ENCODE results near the gene FXR2. TPM values are rescaled to one million over a fixed set of nuclear protein-coding genes. Genes with fewer than 3 reads are reported as not detected.
A peak's percentile ranks its signal among the peaks of the same experiment; 100 is the strongest.

The FXR2 gene
- 10 to 100 TPM; 29.7 to 36.8 TPM for total RNA-seq

GRCh38 chr17:7614425-7615264 lies at the start of gene FXR2:
TSS of gene FXR2 (minus strand) at chr17:7614897. CDS start at chr17:7614532, 365 bp downstream.
- Mint-ChIP-seq H3K4me3 (peak within 1 kb of the TSS; percentile 83), H3K27me3 (ENCODE audit: low read depth) (no peaks in the 10 kb centered on the region), H3K4me1 (ENCODE audit: low read depth) (peaks cover 32% of the 10 kb centered on the region), H3K36me3 (ENCODE audit: low read depth) (peaks cover 2% of the 10 kb centered on the region), H3K27ac (peak within 1 kb of the TSS; percentile 84), H3K9me3 (no peaks in the 10 kb centered on the region)
- CTCF ChIA-PET: interaction anchor here (0.6 to 2.7 kb wide), 10 partner anchors 13 to 259 kb away, joined by 3 to 9 read pairs (median 5); partner anchors contain the start of genes MPDU1, SAT2, SHBG and SOX15
- DNase-seq: peak; percentile 100
- intact Hi-C loops (cut with micrococcal nuclease): loop anchor here (1.0 to 10.0 kb wide), 15 partner anchors 13 to 540 kb away; partner anchors contain the start of genes ATP1B2, CD68, EIF5A and MPDU1

GRCh38 chr17:7656958-7657609 lies 42.4 kb upstream of the FXR2 start:
- Mint-ChIP-seq H3K27me3 (ENCODE audit: low read depth) (peaks cover 6% of the 10 kb centered on the region), H3K4me1 (ENCODE audit: low read depth) (peaks cover under 1% of the 10 kb centered on the region), H3K4me3 (no peak overlapping the region), H3K27ac (no peak overlapping the region), H3K9me3 (no peaks in the 10 kb centered on the region), H3K36me3 (ENCODE audit: low read depth) (no peaks in the 10 kb centered on the region)
- CTCF ChIA-PET: interaction anchor here (0.6 to 2.4 kb wide), 3 partner anchors 17 to 57 kb away, joined by 3 to 9 read pairs (median 3); no protein-coding TSS in a partner anchor
- intact Hi-C loops (cut with micrococcal nuclease): no loop called here
- no peak for DNase-seq

GRCh38 chr17:7655541-7655840 lies 40.8 kb upstream of the FXR2 start:
- no peak overlapping the region for H3K4me3 Mint-ChIP-seq
- intact Hi-C loops (cut with micrococcal nuclease): no loop called here
- peaks cover 15% of the 10 kb centered on the region for H3K27me3 Mint-ChIP-seq (ENCODE audit: low read depth)
- H3K9me3 Mint-ChIP-seq: no peaks in the 10 kb centered on the region
- no peaks in the 10 kb centered on the region for H3K36me3 Mint-ChIP-seq (ENCODE audit: low read depth)
- CTCF ChIA-PET: interaction anchor here (0.6 to 2.4 kb wide), 2 partner anchors 23 to 75 kb away, joined by 4 to 9 read pairs; no protein-coding TSS in a partner anchor
- H3K4me1 Mint-ChIP-seq (ENCODE audit: low read depth): peaks cover 10% of the 10 kb centered on the region
- no peak overlapping the region for H3K27ac Mint-ChIP-seq
- no peak for DNase-seq

GRCh38 chr17:7654832-7655540 lies 40.3 kb upstream of the FXR2 start:
- intact Hi-C loops (cut with micrococcal nuclease): loop anchor here (5.0 kb wide), 1 partner anchor 62 kb away; the partner anchor contains the start of gene DNAH2
- Mint-ChIP-seq H3K4me1 (ENCODE audit: low read depth) (peaks cover 15% of the 10 kb centered on the region), H3K27ac (no peak overlapping the region), H3K4me3 (no peak overlapping the region), H3K27me3 (ENCODE audit: low read depth) (peaks cover 20% of the 10 kb centered on the region), H3K36me3 (ENCODE audit: low read depth) (no peaks in the 10 kb centered on the region), H3K9me3 (no peaks in the 10 kb centered on the region)
- CTCF ChIA-PET: interaction anchor here (0.6 to 2.4 kb wide), 2 partner anchors 22 to 76 kb away, joined by 4 to 9 read pairs; no protein-coding TSS in a partner anchor
- DNase-seq: no peak

- no peak for DNase-seq
- intact Hi-C loops (cut with micrococcal nuclease): loop anchor here (5.0 kb wide), 1 partner anchor 65 kb away; the partner anchor contains the start of gene DNAH2
- H3K4me3 Mint-ChIP-seq: no peak overlapping the region
- H3K27me3 Mint-ChIP-seq (ENCODE audit: low read depth): peaks cover 22% of the 10 kb centered on the region
- CTCF ChIA-PET: interaction anchor here (0.5 to 0.7 kb wide), 2 partner anchors 30 to 208 kb away, joined by 3 read pairs; no protein-coding TSS in a partner anchor
- peaks cover 18% of the 10 kb centered on the region for H3K4me1 Mint-ChIP-seq (ENCODE audit: low read depth)
- no peaks in the 10 kb centered on the region for H3K9me3 Mint-ChIP-seq
- no peak overlapping the region for H3K27ac Mint-ChIP-seq
- H3K36me3 Mint-ChIP-seq (ENCODE audit: low read depth): no peaks in the 10 kb centered on the region
Observed at GRCh38 chr17:7652388-7653356, 38.0 kb upstream of the FXR2 start.

GRCh38 chr17:7651665-7652387 lies 37.1 kb upstream of the FXR2 start:
- no peaks in the 10 kb centered on the region for H3K9me3 Mint-ChIP-seq
- peaks cover 18% of the 10 kb centered on the region for H3K4me1 Mint-ChIP-seq (ENCODE audit: low read depth)
- no peaks in the 10 kb centered on the region for H3K36me3 Mint-ChIP-seq (ENCODE audit: low read depth)
- intact Hi-C loops (cut with micrococcal nuclease): loop anchor here (5.0 kb wide), 1 partner anchor 65 kb away; the partner anchor contains the start of gene DNAH2
- peaks cover 22% of the 10 kb centered on the region for H3K27me3 Mint-ChIP-seq (ENCODE audit: low read depth)
- peak overlapping the region; percentile 22 for H3K4me3 Mint-ChIP-seq
- DNase-seq: no peak
- no peak overlapping the region for H3K27ac Mint-ChIP-seq
- CTCF ChIA-PET: interaction anchor here (0.5 to 2.9 kb wide), 3 partner anchors 21 to 35 kb away, joined by 3 to 20 read pairs (median 12); partner anchors contain the start of genes SHBG, TP53 and WRAP53

GRCh38 chr17:7651097-7651664 lies 36.5 kb upstream of the FXR2 start:
- H3K36me3 Mint-ChIP-seq (ENCODE audit: low read depth): no peaks in the 10 kb centered on the region
- peak overlapping the region; percentile 62 for H3K4me3 Mint-ChIP-seq
- no peak overlapping the region for H3K27ac Mint-ChIP-seq
- DNase-seq: no peak
- CTCF ChIA-PET: interaction anchor here (2.4 to 2.9 kb wide), 2 partner anchors 20 to 36 kb away, joined by 12 to 20 read pairs; partner anchors contain the start of genes SHBG, TP53 and WRAP53
- no peaks in the 10 kb centered on the region for H3K9me3 Mint-ChIP-seq
- intact Hi-C loops (cut with micrococcal nuclease): loop anchor here (5.0 kb wide), 1 partner anchor 66 kb away; the partner anchor contains the start of gene DNAH2
- H3K27me3 Mint-ChIP-seq (ENCODE audit: low read depth): peaks cover 22% of the 10 kb centered on the region
- H3K4me1 Mint-ChIP-seq (ENCODE audit: low read depth): peaks cover 18% of the 10 kb centered on the region

GRCh38 chr17:7650509-7651096 lies 35.9 kb upstream of the FXR2 start, which contains the start of gene ATP1B2:
TSS of gene ATP1B2 (plus strand) at chr17:7650926. CDS start at chr17:7651519, 593 bp downstream.
- Mint-ChIP-seq H3K4me3 (peak within 1 kb of the TSS; percentile 62), H3K36me3 (ENCODE audit: low read depth) (no peaks in the 10 kb centered on the region), H3K9me3 (no peaks in the 10 kb centered on the region), H3K27ac (no peak within 1 kb of the TSS), H3K4me1 (ENCODE audit: low read depth) (peaks cover 18% of the 10 kb centered on the region), H3K27me3 (ENCODE audit: low read depth) (peaks cover 22% of the 10 kb centered on the region)
- peak; percentile 78 for DNase-seq
- CTCF ChIA-PET: interaction anchor here (2.4 to 2.9 kb wide), 2 partner anchors 19 to 37 kb away, joined by 12 to 20 read pairs; partner anchors contain the start of genes SHBG, TP53 and WRAP53
- intact Hi-C loops (cut with micrococcal nuclease): loop anchor here (1.0 to 5.0 kb wide), 2 partner anchors 35 to 67 kb away; partner anchors contain the start of gene DNAH2

- no peaks in the 10 kb centered on the region for H3K9me3 Mint-ChIP-seq
- CTCF ChIA-PET: interaction anchor here (0.6 kb wide), 1 partner anchor 12 kb away, joined by 3 read pairs; no protein-coding TSS in a partner anchor
- no peak overlapping the region for H3K27ac Mint-ChIP-seq
- DNase-seq: no peak
- H3K4me1 Mint-ChIP-seq (ENCODE audit: low read depth): peaks cover 25% of the 10 kb centered on the region
- peaks cover 16% of the 10 kb centered on the region for H3K27me3 Mint-ChIP-seq (ENCODE audit: low read depth)
- H3K36me3 Mint-ChIP-seq (ENCODE audit: low read depth): no peaks in the 10 kb centered on the region
- intact Hi-C loops (cut with micrococcal nuclease): no loop called here
- H3K4me3 Mint-ChIP-seq: no peak overlapping the region
Observed at GRCh38 chr17:7647018-7647417, 32.3 kb upstream of the FXR2 start.

GRCh38 chr17:7646457-7646856 lies 31.8 kb upstream of the FXR2 start:
- no peaks in the 10 kb centered on the region for H3K36me3 Mint-ChIP-seq (ENCODE audit: low read depth)
- peaks cover 25% of the 10 kb centered on the region for H3K4me1 Mint-ChIP-seq (ENCODE audit: low read depth)
- H3K4me3 Mint-ChIP-seq: no peak overlapping the region
- peaks cover 13% of the 10 kb centered on the region for H3K27me3 Mint-ChIP-seq (ENCODE audit: low read depth)
- no peak for DNase-seq
- no peak overlapping the region for H3K27ac Mint-ChIP-seq
- CTCF ChIA-PET: interaction anchor here (0.6 kb wide), 1 partner anchor 12 kb away, joined by 3 read pairs; no protein-coding TSS in a partner anchor
- intact Hi-C loops (cut with micrococcal nuclease): no loop called here
- H3K9me3 Mint-ChIP-seq: peaks cover 1% of the 10 kb centered on the region

Data from activated naive CD4-positive, alpha-beta T cell treated with anti-CD3 and anti-CD28 coated beads for 36 hours (primary cell).